SK-N-DZ (cell line): ENCODE measurements around the gene PTPRQ.
"Not testable (repeated sequence)": the region's sequence is repeated elsewhere in the genome, so short reads cannot be mapped to it uniquely, and the experiment has no call there.

ENCODE experiments used
- DNase-seq: peaks from one replicate; pipeline ENCODE4 v3.0.0-alpha.2; 2015; ENCODE audit warnings: low spot score

PTPRQ gene

DNA sequence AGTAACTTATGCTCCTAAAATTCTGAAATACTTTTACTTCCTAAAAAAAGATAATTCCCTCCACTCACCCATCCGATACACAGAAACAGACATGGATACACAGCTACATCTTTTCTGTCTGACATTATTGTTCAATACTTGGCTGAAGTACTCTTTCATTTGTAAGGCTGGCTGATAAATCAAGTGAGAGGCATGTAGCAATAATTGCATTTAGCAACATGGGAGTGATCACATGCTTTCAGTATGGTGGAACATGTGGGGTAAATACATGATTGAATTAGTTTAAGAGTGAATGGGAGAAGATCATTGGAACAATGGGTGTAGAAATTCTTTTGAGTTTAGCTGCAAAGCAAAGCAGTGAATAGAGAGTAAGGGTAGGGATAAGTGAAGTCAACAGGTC lies 25.6 kb downstream of the PTPRQ start:
- DNase-seq = no peak

DNA sequence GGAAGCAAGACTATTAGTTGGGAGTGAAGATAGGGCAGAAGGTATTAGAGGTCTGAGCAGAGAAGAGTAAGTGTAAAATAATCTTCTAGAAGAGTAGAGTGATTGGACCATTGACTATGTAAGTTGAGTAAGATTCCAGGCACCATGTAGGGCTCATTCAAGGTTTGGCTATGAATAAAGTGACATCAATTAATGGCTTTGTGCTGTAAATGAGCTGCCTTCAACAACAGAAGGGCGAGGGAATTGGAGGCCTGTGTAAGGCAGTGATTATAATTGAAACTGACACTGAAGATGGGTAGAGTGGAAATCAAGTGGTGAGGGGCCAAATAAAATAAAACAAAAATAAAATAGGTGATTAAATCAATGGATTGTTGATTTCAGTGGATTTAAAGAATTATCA lies 26.4 kb downstream of the PTPRQ start:
- no peak for DNase-seq

DNA sequence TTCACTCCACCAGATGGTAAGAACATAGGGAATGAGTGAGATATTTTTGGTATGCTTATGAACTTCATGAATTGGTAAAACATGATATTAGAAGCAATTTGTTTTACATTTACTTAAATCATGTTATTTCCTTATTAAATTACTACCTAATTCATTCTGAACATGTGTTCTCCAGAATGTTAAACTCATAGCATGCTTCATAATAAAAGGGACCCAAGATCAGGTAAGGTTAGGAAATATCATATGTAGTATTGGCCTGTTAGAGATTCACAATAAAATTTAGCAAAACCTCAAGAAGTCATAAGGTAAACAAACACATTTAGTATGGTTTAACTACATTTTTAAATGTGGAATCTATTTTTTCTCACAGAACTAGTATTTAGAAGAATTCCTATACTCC lies 28.2 kb downstream of the PTPRQ start:
- DNase-seq = no peak

DNA sequence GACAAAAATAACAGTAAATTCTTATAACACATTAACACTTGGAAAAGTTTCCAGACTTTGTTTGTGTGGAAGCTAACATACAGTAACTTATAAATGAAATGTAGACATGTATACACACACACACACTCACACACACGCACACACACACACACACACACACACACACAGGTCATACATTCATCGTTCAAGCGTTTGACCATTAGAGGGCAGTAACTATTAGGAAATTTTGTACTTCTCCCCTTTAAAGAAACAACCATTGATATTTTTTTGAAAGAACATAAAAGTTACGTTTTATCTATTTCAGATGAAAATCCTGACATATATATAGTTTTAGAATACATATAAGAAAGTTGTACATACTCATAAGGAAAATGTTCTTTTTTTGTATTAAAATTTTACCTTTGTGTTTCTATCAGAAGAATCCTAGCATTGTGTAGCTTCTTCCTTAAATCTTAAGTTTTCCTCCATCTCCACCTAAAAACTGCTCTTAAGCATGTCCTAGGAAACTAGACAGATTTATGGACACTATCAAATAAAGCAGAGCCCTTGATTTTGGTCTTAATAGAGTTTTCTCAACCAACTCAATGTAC lies 29.0 kb downstream of the PTPRQ start:
- peak; percentile 21 for DNase-seq

DNA sequence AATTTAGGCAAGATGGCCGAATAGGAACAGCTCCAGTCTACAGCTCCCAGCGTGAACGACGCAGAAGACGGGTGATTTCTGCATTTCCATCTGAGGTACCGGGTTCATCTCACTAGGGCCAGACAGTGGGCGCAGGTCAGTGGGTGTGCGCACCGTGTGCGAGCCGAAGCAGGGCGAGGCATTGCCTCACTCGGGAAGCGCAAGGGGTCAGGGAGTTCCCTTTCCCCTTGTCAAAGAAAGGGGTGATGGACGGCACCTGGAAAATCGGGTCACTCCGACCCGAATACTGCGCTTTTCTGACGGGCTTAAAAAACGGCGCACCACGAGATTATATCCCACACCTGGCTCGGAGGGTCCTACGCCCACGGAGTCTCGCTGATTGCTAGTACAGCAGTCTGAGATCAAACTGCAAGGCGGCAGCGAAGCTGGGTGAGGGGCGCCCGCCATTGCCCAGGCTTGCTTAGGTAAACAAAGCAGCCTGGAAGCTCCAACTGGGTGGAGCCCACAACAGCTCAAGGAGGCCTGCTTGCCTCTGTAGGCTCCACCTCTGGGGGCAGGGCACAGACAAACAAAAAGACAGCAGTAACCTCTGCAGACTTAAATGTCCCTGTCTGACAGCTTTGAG lies 33.6 kb downstream of the PTPRQ start:
- DNase-seq = not testable (repeated sequence)

DNA sequence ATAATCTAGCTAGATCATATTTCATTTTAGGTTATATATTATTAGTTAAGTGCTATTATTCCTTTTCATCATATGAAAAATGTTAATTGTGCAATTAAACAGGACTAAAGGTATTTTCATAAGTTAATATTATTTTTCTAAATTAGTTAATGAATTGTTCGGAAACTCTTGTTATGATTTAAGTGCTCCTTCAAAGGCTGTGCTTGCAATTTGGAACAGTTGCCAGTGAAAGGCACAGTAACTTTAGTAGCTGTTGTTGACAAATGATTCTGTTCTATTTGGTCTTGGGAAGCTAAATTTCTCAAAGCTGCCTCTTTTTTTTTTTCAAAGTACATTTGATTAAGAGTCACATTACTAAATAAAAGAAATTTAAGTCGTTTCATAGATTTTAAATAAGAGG lies 40.7 kb downstream of the PTPRQ start:
- DNase-seq = no peak

DNA sequence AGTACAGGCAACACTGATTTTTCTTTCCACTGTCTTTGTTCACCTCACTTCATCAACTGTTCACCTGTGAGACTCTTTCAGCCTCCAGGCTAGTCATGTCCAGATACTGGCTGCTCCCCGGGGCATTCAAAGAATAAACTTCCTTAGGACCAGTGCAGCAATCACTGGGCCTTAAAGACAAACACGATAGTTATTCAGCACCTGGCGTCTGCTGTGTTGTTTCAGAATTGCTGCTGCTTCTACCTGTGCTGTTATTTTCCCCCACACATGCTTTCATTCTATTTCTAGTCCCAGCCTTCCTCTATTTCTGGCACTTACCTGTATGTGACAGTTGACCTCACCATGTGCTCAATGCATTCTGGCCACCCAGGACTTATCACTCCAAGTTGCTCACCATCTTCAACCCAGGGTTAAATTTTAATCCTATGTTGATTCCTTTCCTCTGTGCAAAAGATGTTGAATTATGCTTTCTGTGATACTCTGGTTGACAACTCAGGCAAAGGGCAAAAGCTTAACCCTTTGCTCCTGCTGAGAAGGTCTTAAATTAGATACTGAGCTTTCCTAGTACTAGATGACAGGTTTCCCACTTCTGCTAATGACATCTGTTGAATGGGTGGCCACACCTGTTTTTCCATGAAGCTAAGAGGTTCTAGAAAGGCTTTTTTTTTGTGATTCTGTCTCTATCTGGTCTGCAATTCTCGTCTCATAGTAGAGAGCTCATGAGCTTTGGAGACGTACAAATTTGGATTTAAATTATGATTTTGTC lies 41.4 kb downstream of the PTPRQ start:
- no peak for DNase-seq

DNA sequence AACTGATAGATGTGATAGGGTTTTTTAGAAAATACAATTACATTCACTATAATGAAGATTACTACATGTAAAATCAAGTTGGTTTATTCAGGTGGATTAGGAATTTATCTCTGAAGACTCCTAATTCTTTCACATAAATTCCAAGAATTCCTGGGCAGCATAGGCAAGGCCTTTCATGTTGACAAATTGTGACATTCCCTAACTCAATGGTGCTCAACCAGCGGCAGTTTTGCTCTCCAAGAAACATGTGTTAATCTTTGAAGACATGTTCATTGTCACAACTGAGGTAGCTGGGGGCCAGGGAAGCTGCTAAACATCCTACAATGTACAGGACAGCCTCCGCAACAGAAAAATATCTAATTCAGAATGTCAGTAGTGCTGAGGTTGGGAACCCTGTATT lies 46.3 kb downstream of the PTPRQ start:
- DNase-seq = no peak

DNA sequence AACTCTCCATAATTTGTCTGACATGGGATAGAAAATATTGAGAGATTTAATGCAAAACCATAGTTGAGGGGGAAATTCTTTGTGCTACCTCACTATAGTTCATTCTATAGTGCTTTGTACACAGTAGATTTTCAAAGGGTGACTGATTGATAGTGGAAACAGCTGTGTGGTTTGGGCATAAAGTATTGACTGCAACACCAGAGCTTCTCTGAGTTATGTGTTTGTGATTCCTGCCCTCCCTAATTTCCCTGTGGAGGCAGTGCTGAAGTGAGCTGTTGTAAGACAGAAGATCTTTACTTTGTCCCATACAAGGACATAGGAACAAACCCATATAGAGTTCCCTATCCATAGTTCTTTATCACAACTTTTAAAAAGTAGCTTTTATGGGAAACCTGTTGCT lies 47.1 kb downstream of the PTPRQ start:
- no peak for DNase-seq

DNA sequence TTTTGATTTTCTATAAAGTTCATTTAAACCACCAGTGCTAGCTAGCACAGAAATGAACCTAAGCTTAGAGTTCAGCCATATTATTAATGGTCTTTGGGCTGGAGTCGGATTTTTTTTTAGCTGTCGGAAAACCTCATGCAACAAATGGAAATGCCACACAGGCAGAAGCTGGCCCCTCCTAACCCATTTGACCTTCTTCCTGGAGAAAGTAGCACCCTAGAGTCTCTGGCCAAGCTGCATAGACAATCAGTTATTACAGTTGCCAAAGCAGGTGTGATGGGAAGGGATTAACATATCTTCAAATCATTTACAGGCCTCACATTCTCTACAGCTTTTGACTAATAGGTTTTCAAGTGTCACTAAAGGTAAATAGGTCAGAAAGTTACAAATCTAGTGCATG lies 49.4 kb downstream of the PTPRQ start:
- DNase-seq = no peak

DNA sequence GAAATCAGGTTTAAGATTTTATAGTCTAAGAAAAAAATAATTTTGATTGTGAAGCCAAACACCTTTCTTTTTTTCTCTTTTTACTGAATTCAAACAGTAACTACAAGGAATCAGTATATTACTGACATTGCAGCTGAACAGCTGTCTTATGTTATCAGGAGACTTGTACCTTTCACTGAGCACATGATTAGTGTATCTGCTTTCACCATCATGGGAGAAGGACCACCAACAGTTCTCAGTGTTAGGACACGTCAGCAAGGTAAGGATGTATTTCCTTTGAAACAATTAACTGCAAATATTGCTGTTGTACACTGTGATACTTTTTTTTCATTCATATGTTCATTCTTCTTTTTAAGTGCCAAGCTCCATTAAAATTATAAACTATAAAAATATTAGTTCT lies 50.8 kb downstream of the PTPRQ start:
- DNase-seq = no peak

DNA sequence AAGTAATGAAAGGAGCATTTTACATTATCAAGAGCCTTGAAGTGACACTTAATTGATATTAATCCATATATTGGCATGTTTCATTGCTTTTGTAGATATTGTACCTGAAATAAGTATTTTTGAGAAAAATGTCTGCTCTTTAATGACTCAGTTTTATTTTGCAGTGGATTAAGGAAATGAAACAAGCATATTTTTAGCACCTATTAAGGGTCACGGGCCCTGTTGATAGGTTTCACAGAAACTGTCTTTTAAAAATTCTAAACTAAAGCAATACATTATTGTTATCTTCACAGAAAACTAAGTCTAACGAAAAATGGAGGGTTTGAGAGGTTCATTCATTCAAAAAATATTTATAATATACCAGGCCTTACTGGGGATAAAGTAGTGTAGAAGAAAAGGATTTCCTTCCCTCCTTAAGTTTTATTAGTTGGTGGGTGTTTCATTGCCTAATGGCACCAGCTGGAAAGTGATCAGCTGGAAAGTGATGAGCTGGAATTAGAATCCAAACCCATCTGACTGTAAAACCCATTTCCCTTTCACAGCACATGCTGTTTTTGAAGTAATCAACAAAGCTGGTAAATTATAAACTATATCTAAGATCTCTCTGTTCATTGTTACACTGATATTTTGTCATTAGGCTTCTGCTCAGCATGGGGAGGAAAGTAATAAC lies 54.2 kb downstream of the PTPRQ start:
- no peak for DNase-seq

DNA sequence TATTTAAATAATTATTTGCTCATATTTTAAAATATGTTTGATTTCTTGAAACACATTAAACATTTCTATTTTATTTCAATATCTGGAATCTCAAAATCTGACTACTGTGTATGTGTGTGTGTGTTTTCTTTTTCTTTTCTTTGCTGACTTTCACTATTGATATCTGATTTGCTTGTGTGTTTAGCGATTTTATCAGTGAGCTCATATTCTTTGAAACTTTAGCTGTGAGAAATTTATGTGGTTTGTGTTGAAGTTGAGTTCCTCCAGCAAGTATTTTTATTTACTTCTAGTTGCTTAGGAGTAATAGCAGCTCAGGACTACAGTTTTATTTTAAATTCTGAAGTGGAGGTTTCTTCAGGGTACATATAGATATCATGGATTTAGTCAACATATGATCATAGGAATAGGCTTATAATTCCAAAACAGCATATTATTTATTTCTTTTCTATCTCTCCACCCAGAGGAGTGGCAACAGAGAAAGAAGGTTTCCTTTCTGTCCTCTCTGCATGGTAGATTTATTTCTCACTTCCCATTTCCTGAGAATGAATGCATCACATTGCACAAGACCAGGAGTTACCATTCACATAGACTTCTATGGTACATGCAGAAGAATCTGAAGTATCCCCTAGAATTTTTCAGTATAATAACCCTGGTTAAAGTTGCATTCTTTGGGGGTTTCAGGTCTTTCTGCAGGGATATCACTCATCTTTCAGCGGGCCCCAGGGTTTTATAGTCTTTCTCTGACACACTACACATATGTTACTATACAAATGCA lies 60.5 kb downstream of the PTPRQ start:
- no peak for DNase-seq

DNA sequence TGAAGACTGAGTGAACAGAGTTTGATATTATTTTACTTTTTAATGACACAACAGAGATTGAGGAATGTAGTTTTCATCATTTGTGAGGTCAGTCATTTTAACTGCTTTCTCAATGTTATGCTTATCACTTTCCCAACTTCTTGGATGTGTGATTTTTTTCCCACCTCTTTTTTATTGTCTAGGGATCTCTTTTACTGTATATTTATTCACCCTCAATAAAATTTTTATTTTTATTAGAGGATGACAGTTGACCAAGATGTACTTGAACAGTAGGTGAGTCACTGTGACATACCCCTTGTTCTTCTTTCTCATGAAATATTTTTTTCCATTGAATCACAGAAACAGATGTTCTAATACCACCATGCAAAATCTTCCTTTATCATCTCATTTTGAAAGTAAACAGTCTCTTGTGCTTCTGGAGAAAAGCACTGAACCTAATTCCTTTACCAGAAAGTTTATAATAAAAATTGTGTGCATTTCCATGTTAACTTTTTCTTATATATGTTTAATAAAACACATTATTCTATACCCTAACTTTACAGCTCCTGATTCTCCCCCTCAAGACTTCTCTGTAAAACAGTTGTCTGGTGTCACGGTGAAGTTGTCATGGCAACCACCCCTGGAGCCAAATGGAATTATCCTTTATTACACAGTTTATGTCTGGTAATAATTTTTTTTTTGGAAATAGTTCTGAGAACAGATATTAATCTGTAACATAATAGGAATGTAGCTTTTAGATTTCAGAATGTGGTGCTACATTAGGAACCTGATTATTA lies 65.9 kb downstream of the PTPRQ start:
- no peak for DNase-seq

DNA sequence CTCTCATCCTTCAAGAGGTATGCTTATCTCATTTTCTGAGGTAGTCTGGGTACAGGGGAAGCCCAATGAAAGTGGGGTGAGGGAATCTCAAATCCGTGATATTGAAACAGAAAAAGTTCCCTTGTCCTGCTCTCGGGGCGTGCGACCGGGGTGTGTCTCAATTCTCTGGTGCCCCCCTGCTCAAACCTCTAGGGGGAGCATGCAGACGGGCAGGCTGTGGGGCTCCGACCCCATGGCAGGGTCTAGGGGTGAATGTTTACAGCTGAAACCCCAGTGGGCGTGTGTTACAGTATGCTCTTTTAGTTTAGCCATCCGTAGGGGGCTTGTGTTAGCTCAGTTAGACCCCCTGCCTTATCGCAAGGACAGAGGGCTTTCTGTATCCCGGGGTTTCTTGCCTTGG lies 68.7 kb downstream of the PTPRQ start:
- DNase-seq = no peak

DNA sequence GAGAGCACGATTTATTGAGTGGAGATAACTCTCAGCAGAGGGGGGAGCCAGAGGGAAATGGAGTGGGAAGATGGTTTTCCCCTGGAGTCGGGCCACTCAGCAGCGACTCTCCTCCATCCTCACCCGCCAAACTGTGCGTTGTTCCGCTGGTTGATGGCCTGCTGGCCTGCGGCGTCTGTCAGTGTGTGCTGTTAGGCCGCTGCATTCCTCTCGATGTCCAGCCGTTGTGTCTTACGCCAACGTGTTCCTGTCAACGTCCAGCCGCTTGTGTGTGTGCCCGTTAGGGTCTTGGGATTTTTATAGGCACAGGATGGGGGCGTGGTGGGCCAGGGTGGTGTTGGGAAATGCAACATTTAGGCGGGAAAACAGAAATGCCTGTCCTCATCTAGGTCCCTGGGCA lies 69.2 kb downstream of the PTPRQ start:
- DNase-seq = no peak

DNA sequence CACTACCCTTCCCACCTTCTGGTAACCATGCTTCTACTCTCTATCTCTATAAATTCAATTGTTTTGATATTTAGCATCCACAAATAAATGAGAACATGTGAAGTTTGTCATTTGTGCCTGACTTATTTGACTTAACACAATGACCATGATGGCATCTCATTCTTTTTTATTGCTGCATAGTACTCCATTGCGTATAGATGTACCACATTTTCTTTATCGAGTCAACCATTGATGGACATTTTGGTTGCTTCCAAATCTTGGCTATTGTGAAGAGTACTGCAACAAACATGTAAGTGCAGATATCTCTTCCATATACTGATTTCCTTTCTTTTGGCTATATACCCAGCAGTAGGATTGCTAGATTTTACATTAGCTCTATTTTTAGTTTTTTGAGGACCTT lies 73.6 kb downstream of the PTPRQ start:
- DNase-seq = no peak

DNA sequence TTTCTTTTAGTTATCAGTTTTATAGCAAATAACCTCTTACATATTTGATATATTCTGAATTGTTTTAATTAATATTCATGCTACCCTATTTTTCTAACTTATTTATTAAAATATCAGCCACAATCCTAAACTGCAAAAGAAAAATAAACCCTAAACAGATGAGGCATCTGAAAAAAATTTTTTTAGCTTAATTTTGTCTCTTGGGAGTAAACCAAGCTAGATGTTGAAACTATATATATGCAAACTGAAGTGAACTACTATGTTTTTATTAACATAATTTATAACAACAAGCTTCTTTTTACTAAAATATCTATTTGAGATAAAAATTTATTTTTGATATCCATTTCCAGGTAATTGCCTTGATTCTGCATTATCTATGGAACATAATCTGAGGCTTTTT lies 87.6 kb downstream of the PTPRQ start:
- DNase-seq = no peak

DNA sequence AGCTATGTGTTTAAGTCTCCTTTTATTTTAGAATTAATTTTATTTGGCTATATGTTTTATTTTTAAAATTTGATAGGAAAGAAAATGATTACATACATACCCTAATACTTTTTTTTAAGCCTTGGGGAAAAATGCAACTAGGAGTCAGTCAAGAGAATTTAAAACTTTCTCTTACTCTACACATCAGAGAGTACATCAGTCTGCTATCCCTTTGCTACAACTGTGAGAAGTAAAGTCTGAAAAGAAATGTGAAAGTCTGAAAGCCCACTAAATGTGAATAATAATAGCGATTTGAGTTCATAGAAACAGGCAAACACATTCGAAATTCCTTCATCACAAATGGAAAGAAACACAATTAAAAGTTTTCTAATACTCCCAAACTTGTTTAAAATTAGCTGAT lies 95.0 kb downstream of the PTPRQ start:
- no peak for DNase-seq

DNA sequence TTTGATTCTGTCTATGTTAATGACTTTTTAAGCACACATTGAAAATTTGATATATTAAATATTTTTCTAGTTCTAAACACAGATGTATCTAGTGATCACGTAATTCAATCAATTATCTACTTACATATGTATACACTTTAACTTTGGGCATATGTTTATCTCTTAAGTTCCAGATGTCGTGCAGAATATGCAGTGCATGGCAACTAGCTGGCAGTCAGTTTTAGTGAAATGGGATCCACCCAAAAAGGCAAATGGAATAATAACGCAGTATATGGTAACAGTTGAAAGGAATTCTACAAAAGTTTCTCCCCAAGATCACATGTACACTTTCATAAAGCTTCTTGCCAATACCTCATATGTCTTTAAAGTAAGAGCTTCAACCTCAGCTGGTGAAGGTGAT lies 105.3 kb downstream of the PTPRQ start:
- no peak for DNase-seq

DNA sequence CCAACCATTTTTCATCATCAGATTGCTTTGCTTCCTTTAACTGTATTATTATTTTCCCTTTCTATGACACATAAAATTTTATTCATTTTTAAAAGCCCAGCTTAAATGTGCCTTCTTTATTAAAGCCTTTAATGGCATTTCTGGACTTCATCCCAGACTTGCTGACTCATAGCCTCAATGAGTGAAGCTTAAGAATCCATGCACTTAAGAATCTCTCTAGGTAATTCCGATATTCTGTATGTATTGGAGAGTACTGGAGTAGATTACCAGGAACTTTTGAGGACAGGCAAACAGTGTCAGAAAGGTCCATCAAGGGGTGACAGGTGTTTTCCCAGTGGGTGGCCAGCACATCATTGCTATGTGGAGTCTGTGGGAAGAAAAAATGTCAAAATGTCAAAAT lies 107.9 kb downstream of the PTPRQ start:
- DNase-seq = no peak
